ENCODE measurements around the gene GNPDA1.
A peak's percentile ranks its signal among the peaks of the same experiment; 100 is the strongest.

The GNPDA1 gene

GRCh38 chr5:142020122-142020659, 7.4 kb upstream of the GNPDA1 start:
- DNase-seq = no peak

GRCh38 chr5:142017832-142018427, 5.1 kb upstream of the GNPDA1 start:
- no peak for DNase-seq

- no peak for DNase-seq
Measured at GRCh38 chr5:142016556-142016955, 3.7 kb upstream of the GNPDA1 start.

GRCh38 chr5:142015781-142016533, 3.1 kb upstream of the GNPDA1 start:
- peak; percentile 21 for DNase-seq

GRCh38 chr5:142014911-142015584, 2.2 kb upstream of the GNPDA1 start:
- peak; percentile 21 for DNase-seq

GRCh38 chr5:142013734-142014521, 1.1 kb upstream of the GNPDA1 start:
- DNase-seq = no peak

- no peak for DNase-seq
Measured at GRCh38 chr5:142012186-142012785, 541 bp downstream of the GNPDA1 start.

- no peak for DNase-seq
Measured at GRCh38 chr5:142011572-142012185, 1.1 kb downstream of the GNPDA1 start.

- no peak for DNase-seq
Measured at GRCh38 chr5:142009886-142010285, 2.9 kb downstream of the GNPDA1 start.

- DNase-seq = no peak
Measured at GRCh38 chr5:142008813-142009212, 4.0 kb downstream of the GNPDA1 start.

- DNase-seq = no peak
Measured at GRCh38 chr5:142007237-142007544, 5.6 kb downstream of the GNPDA1 start.

GRCh38 chr5:142006363-142007236, 6.2 kb downstream of the GNPDA1 start:
- no peak for DNase-seq

GRCh38 chr5:142003266-142003800, 9.5 kb downstream of the GNPDA1 start:
- DNase-seq = no peak

GRCh38 chr5:142000704-142001484, 11.9 kb downstream of the GNPDA1 start:
- peak; percentile 30 for DNase-seq

- no peak for DNase-seq
Measured at GRCh38 chr5:142000173-142000572, 12.7 kb downstream of the GNPDA1 start.

- peak; percentile 6 for DNase-seq
Measured at GRCh38 chr5:141997358-141997960, 15.4 kb downstream of the GNPDA1 start.

GRCh38 chr5:141995656-141996055, 17.2 kb downstream of the GNPDA1 start:
- DNase-seq = no peak

GRCh38 chr5:141994511-141995136, 18.2 kb downstream of the GNPDA1 start:
- DNase-seq = no peak

- DNase-seq = peak; percentile 44
Measured at GRCh38 chr5:141992349-141992963, 20.4 kb downstream of the GNPDA1 start.

Measured in DMS79 treated with DMSO at 0.1 percent for 48 hours (cell line).